GM12865 (cell line): ENCODE results near the gene FRMD1.

Experiments
- DNase-seq: peaks from one replicate; pipeline ENCODE4 v3.0.0; 2010; ENCODE audit warnings: low read depth
- H3K4me3 ChIP-seq: 2 replicates; pipeline ENCODE4 v1.5.1; 2011; ENCODE audit warnings: mild to moderate bottlenecking, low read depth, low read length, control low read depth
- CTCF ChIP-seq: IDR thresholded peaks from 2 replicates; pipeline ENCODE4 v1.5.1; 2011; ENCODE audit warnings: low read length, control low read depth, low read depth, inconsistent platforms; ENCODE audit not compliant: insufficient read depth; ENCODE audit errors: missing control alignments

Gene FRMD1

DNA sequence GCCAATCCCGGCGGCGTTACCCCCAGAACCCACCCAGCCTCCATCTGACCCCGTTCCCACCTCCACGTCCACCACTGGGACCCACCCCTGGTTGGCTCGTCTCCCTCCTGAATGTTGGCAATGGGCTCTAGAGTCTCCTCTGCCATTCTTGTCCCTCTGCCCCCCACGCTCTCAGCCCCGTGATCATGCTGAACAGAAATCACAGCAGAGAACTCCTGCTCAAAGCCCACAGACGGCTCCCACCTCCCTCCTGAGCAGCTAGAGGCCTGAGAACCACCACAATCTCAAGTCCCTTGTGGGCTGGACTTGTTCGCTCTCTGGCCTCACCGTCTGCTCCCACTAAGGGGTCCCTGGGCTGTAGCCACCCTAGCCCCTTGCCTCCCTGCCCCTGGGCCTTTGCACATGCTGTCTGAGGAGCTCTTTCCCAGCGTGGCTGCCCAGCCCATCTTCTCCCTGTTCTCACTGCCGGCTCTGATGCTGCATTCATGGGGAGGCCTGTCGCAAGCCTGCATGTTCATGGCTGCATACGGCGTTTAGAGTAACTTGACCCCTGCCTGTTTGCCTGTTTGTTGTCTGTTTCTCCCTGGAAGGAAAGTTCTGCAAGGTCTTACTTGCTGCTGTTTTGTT, 11.2 kb upstream of the FRMD1 start:
- H3K4me3 ChIP-seq: no peak overlapping the region
- DNase-seq: no peak
- no peak for TF ChIP-seq CTCF

DNA sequence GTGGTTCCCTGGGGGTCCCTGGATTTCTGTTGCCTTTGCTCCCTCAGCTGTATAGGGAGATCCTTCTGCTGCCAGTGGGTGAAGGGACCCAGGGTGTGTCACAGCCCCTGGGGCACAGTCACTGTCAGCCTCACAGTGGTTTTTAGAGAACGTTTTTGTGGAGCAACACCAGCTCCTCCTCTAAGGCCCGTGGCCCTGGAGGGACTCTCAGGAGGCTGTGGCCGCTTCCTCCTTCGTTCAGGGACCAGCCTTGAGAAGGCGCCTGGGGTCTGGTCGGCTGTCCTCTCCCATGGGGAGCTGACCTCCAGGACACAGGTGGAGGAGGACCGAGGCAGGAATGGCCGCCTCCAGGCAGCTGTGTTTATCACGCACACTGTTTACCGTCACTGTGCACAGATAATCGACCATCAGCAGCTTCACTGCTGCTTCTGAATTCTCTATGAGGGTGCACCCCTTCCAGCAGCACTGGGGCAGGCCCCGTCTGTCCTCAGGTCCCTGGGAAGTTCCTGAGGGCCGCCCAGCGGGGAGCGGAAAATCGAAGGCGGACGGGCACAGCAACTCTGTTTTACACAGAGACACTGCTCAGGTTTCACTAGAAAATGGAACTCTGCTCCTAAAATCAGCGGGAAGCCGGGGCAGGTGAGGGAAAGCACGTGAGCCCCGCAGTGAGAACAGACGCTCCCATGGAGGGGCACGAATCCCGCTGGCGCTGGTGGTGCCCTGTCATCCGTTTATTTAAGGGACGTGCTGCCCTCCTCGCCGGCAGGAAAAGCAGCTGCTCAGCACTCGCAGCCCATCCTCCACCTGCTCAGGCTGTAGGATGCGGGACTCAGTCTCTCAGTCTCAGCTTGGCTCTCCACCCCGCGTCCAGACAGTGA, 10.4 kb upstream of the FRMD1 start:
- H3K4me3 ChIP-seq: no peak overlapping the region
- no peak for TF ChIP-seq CTCF
- no peak for DNase-seq

DNA sequence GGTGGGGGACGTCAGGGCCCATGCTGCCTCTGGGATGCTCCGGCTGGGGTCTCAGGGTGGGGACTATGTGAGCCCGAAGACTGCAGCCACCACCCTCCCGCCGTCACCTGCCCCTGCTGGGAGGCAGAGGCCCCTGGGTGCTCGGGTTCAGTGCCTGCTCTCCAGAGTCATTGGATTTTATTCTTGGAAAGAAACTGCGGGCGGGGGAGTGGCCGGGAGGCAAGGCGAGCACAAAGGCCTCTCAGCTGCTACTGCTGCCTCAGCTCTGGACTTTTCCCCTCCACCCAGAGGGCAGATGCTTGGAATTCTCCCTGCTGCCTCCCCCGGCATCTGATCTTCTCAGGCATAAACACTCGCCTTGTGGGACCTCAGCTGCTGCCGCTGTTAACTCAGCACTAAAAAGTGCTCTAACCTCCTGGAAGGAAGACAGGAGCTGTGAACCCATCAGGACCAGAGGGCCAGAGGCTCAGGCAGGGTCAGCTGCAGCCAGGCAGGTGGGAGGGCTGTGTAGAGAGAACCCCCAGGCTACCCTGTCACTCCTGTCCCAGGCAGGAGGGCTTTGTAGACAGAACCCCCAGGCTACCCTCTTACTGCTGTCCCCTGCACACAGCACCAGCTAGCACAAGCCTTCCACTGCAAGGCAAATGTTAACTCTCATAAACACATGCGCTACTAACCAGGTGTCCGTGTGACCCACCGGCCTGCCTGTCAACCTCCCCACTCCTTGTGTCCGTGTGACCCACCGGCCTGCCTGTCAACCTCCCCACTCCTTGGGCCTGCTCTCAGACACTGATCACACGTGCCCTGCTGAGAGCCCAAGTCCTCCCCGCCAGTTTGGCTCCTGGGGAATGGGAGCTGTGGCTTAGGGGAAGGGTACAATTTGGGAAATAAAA, 9.4 kb upstream of the FRMD1 start:
- DNase-seq: no peak
- TF ChIP-seq CTCF: no peak
- H3K4me3 ChIP-seq: no peak overlapping the region

GRCh38 chr6:168087436-168088160, 8.6 kb upstream of the FRMD1 start:
- H3K4me3 ChIP-seq: no peak overlapping the region
- TF ChIP-seq CTCF: no peak
- DNase-seq: no peak

DNA sequence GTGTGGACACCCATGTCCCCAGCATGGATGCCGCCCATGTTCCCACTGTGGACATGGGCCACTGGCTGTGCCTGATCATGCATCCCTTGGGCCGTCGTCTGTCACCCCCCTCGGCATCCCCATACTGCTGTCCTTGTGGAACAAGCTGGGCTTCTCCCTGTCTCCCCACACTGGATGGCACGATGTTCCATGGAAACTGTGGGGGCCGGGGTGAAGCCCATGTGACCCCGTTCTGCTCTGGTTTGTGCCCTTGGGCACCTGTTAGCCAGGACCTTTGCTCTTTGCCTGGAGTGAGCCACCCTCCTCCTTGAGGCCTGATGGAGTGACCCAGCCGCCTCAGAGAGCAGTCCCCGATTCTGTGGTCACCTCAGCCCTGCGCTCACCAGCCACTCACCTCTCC, 7.6 kb upstream of the FRMD1 start:
- no peak for DNase-seq
- TF ChIP-seq CTCF: no peak
- no peak overlapping the region for H3K4me3 ChIP-seq

- no peak for DNase-seq
- no peak for TF ChIP-seq CTCF
- H3K4me3 ChIP-seq: no peak overlapping the region
Observed at GRCh38 chr6:168086066-168086465, 7.1 kb upstream of the FRMD1 start.
